ENCODE data around the gene CHP1.

The CHP1 gene

DNA sequence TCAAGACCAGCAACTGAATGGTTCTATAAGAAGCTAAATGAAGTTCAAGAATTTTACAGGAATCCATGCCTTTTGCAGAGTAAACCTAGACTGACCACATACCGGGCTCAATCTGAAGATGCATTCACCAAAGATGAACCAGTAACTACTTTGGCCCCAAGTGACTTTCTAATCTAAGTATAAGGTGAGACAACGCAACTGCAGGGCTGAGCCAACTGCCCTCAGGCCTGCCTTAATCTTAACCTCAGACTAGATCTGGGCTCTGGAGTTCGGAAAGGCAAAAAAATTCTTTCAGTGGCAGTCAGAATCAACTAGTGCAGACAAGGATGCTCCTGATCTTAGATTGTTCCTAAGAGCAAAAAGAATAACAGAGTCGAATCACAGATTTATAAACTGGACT is 48.8 kb upstream of the CHP1 start:
- Histone ChIP-seq H3K27ac (ENCODE audit: extremely low read depth, low read depth, low read length) (no peak overlapping the region), H3K4me1 (ENCODE audit: control insufficient read depth, insufficient read depth, low read length) (no peaks in the 10 kb centered on the region), H3K9me3 (ENCODE audit: control insufficient read depth, insufficient read depth, low read depth, low read length) (no peaks in the 10 kb centered on the region), H3K4me3 (ENCODE audit: low read depth, low read length) (no peak overlapping the region), H3K36me3 (ENCODE audit: control insufficient read depth in 2 of 2, insufficient read depth in 1 of 2, low read length in 2 of 2) (no peaks in the 10 kb centered on the region)
- TF ChIP-seq SP7 (tag by site-specific recombination; IDR thresholded peaks at IDR 0.05): no peak
- no peak for TF ChIP-seq TCF7L2 (IDR thresholded peaks at IDR 0.05; ENCODE audit: borderline replicate concordance, low read depth, low read length)
- no peak for TF ChIP-seq ZNF548 (tag by site-specific recombination; IDR thresholded peaks at IDR 0.05)
- TF ChIP-seq, protein P1, sequence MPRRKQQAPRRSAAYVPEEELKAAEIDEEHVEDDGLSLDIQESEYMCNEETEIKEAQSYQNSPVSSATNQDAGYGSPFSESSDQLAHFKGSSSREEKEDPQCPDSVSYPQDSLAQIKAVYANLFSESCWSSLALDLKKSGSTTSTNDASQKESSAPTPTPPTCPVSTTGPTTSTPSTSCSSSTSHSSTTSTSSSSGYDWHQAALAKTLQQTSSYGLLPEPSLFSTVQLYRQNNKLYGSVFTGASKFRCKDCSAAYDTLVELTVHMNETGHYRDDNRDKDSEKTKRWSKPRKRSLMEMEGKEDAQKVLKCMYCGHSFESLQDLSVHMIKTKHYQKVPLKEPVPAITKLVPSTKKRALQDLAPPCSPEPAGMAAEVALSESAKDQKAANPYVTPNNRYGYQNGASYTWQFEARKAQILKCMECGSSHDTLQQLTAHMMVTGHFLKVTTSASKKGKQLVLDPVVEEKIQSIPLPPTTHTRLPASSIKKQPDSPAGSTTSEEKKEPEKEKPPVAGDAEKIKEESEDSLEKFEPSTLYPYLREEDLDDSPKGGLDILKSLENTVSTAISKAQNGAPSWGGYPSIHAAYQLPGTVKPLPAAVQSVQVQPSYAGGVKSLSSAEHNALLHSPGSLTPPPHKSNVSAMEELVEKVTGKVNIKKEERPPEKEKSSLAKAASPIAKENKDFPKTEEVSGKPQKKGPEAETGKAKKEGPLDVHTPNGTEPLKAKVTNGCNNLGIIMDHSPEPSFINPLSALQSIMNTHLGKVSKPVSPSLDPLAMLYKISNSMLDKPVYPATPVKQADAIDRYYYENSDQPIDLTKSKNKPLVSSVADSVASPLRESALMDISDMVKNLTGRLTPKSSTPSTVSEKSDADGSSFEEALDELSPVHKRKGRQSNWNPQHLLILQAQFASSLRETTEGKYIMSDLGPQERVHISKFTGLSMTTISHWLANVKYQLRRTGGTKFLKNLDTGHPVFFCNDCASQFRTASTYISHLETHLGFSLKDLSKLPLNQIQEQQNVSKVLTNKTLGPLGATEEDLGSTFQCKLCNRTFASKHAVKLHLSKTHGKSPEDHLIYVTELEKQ (tag by site-specific recombination; IDR thresholded peaks at IDR 0.05; ENCODE audit: borderline replicate concordance): no peak
- TF ChIP-seq, protein P2, sequence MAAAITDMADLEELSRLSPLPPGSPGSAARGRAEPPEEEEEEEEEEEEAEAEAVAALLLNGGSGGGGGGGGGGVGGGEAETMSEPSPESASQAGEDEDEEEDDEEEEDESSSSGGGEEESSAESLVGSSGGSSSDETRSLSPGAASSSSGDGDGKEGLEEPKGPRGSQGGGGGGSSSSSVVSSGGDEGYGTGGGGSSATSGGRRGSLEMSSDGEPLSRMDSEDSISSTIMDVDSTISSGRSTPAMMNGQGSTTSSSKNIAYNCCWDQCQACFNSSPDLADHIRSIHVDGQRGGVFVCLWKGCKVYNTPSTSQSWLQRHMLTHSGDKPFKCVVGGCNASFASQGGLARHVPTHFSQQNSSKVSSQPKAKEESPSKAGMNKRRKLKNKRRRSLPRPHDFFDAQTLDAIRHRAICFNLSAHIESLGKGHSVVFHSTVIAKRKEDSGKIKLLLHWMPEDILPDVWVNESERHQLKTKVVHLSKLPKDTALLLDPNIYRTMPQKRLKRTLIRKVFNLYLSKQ (tag by site-specific recombination; IDR thresholded peaks at IDR 0.05; ENCODE audit: borderline replicate concordance): no peak
- TF ChIP-seq ZNF223 (tag by site-specific recombination; IDR thresholded peaks at IDR 0.05): no peak
- TF ChIP-seq ZNF114 (tag by site-specific recombination; IDR thresholded peaks at IDR 0.05): no peak
- TF ChIP-seq ZNF561 (tag by site-specific recombination; IDR thresholded peaks at IDR 0.05; ENCODE audit: borderline replicate concordance): no peak
- TF ChIP-seq ZNF138 (tag by site-specific recombination; IDR thresholded peaks at IDR 0.05; ENCODE audit: borderline replicate concordance): no peak
- no peak for TF ChIP-seq SALL2 (tag by site-specific recombination; IDR thresholded peaks at IDR 0.05; ENCODE audit: borderline replicate concordance)
- POLR2A ChIA-PET: no interaction called here
- CTCF ChIA-PET: interaction anchor here (1.0 to 1.4 kb wide), 4 partner anchors 241 to 279 kb away, joined by 3 to 6 read pairs (median 4); no protein-coding TSS in a partner anchor

DNA sequence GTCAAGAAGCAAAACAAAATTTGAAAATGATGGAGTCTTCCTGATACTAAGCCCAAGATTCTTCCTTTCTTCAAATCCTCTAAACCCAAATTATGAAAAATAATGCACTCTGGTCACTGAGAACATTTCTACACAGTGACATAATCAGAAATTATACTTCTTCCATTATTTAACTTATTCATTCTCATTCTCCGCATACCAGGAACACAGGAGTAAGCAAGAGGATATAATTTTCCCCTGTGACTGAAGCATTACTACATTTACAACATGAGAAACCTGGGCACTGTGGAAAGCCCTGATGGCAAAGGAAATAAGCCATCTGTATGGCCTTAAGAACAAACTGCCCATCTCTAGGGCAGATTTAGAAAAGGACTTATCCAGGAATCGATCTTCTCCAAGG is 47.5 kb upstream of the CHP1 start:
- H3K4me1 ChIP-seq (ENCODE audit: control insufficient read depth, insufficient read depth, low read length): no peaks in the 10 kb centered on the region
- H3K36me3 ChIP-seq (ENCODE audit: control insufficient read depth in 2 of 2, insufficient read depth in 1 of 2, low read length in 2 of 2): no peaks in the 10 kb centered on the region
- no peaks in the 10 kb centered on the region for H3K9me3 ChIP-seq (ENCODE audit: control insufficient read depth, insufficient read depth, low read depth, low read length)
- no peak overlapping the region for H3K27ac ChIP-seq (ENCODE audit: extremely low read depth, low read depth, low read length)
- ChIA-PET CTCF (interaction anchor here (0.9 to 1.7 kb wide), 7 partner anchors 22 to 326 kb away, joined by 3 to 6 read pairs (median 4); no protein-coding TSS in a partner anchor), POLR2A (no interaction called here)
- no peak overlapping the region for H3K4me3 ChIP-seq (ENCODE audit: low read depth, low read length)
- TF ChIP-seq MEIS1 (CRISPR knock-in tag; IDR thresholded peaks at IDR 0.05; ENCODE audit: borderline replicate concordance) (no peak), SP2 (tag by site-specific recombination; IDR thresholded peaks at IDR 0.05) (no peak), ZNF510 (tag by site-specific recombination; IDR thresholded peaks at IDR 0.05; ENCODE audit: insufficient replicate concordance) (no peak), ZNF19 (tag by site-specific recombination; IDR thresholded peaks at IDR 0.05; ENCODE audit: low read depth) (no peak), ZNF548 (tag by site-specific recombination; IDR thresholded peaks at IDR 0.05) (no peak), SETDB1 (IDR thresholded peaks at IDR 0.05; ENCODE audit: insufficient read length, low read length) (no peak), GLI2 (tag by site-specific recombination; IDR thresholded peaks at IDR 0.05; ENCODE audit: borderline replicate concordance, low read depth) (no peak), GLIS2 (tag by site-specific recombination; IDR thresholded peaks at IDR 0.05) (no peak), HOXD13 (CRISPR knock-in tag; IDR thresholded peaks at IDR 0.05; ENCODE audit: borderline replicate concordance) (no peak), ZXDB (tag by site-specific recombination; IDR thresholded peaks at IDR 0.05) (no peak)
- TF ChIP-seq, protein P3, sequence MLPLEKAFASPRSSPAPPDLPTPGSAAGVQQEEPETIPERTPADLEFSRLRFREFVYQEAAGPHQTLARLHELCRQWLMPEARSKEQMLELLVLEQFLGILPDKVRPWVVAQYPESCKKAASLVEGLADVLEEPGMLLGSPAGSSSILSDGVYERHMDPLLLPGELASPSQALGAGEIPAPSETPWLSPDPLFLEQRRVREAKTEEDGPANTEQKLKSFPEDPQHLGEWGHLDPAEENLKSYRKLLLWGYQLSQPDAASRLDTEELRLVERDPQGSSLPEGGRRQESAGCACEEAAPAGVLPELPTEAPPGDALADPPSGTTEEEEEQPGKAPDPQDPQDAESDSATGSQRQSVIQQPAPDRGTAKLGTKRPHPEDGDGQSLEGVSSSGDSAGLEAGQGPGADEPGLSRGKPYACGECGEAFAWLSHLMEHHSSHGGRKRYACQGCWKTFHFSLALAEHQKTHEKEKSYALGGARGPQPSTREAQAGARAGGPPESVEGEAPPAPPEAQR (tag by site-specific recombination; IDR thresholded peaks at IDR 0.05): no peak
- TF ChIP-seq, protein P4, sequence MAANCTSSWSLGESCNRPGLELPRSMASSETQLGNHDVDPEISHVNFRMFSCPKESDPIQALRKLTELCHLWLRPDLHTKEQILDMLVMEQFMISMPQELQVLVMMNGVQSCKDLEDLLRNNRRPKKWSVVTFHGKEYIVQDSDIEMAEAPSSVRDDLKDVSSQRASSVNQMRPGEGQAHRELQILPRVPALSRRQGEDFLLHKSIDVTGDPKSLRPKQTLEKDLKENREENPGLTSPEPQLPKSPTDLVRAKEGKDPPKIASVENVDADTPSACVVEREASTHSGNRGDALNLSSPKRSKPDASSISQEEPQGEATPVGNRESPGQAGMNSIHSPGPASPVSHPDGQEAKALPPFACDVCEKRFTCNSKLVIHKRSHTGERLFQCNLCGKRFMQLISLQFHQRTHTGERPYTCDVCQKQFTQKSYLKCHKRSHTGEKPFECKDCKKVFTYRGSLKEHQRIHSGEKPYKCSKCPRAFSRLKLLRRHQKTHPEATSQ (tag by site-specific recombination; IDR thresholded peaks at IDR 0.05): no peak
- TF ChIP-seq, protein P5, sequence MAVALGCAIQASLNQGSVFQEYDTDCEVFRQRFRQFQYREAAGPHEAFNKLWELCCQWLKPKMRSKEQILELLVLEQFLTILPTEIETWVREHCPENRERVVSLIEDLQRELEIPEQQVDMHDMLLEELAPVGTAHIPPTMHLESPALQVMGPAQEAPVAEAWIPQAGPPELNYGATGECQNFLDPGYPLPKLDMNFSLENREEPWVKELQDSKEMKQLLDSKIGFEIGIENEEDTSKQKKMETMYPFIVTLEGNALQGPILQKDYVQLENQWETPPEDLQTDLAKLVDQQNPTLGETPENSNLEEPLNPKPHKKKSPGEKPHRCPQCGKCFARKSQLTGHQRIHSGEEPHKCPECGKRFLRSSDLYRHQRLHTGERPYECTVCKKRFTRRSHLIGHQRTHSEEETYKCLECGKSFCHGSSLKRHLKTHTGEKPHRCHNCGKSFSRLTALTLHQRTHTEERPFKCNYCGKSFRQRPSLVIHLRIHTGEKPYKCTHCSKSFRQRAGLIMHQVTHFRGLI (tag by site-specific recombination; IDR thresholded peaks at IDR 0.05): no peak
